ENCODE data around the gene SLC25A18.

DNA sequence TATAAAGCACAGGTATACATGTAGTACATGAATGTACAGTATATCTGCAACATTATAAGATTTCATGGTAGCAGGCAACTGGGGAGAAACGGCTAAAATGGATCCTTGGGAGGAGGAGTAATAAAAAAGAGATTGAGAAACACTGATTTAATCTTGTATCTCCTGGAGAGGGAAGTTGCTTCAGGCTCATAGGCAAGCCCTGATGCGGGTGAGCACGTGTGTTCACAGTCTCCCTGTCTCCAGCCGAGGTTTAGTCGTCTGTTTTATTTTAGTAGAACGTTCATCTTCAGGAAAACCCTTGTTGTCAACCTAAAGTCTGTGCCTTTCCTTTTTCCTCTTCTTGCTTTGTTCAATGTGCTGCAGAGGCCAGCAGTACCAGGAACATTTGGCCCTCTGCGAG, 21.8 kb upstream of the SLC25A18 start:
- TF ChIP-seq CTCF (IDR thresholded peaks at IDR 0.05) (no peak), POLR2AphosphoS5 (IDR thresholded peaks at IDR 0.05) (no peak), POLR2A (IDR thresholded peaks at IDR 0.05) (no peak)
